GM12872 (cell line): ENCODE data around the gene CCDC73.

Source experiments
- TF ChIP-seq, protein P1 (sequence below): IDR thresholded peaks from 3 replicates; pipeline ENCODE4 v1.5.1; 2011; ENCODE audit warnings: low read depth, mild to moderate bottlenecking, low read length, moderate library complexity; ENCODE audit not compliant: insufficient read depth

The CCDC73 gene

GRCh38 chr11:32792948-32793475, 1.4 kb downstream of the CCDC73 start:
- TF ChIP-seq, protein P1, sequence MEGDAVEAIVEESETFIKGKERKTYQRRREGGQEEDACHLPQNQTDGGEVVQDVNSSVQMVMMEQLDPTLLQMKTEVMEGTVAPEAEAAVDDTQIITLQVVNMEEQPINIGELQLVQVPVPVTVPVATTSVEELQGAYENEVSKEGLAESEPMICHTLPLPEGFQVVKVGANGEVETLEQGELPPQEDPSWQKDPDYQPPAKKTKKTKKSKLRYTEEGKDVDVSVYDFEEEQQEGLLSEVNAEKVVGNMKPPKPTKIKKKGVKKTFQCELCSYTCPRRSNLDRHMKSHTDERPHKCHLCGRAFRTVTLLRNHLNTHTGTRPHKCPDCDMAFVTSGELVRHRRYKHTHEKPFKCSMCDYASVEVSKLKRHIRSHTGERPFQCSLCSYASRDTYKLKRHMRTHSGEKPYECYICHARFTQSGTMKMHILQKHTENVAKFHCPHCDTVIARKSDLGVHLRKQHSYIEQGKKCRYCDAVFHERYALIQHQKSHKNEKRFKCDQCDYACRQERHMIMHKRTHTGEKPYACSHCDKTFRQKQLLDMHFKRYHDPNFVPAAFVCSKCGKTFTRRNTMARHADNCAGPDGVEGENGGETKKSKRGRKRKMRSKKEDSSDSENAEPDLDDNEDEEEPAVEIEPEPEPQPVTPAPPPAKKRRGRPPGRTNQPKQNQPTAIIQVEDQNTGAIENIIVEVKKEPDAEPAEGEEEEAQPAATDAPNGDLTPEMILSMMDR, result peak; percentile 65

GRCh38 chr11:32792111-32792947, 2.1 kb downstream of the CCDC73 start:
- TF ChIP-seq, protein P1, result no peak

DNA sequence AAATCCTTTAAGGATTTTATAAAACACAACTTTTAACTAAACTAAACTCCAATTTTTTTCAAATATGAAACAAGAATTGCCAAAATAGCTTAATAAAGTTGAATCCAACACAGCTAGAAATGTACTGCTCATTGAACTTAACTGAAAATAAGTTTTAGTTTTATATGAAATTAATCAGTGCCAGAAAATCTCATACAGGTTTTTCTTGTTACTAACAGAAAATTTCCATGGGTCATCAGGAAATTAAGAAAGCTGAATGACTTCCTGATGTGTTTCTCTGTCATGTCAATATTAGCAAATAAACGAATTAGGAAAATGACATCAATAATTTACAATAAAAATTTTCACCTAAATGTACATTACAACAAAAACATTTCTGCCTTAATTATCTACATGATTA, 3.5 kb downstream of the CCDC73 start:
- TF ChIP-seq, protein P1, result no peak

GRCh38 chr11:32786811-32787210, 7.7 kb downstream of the CCDC73 start:
- TF ChIP-seq, protein P1, result no peak

DNA sequence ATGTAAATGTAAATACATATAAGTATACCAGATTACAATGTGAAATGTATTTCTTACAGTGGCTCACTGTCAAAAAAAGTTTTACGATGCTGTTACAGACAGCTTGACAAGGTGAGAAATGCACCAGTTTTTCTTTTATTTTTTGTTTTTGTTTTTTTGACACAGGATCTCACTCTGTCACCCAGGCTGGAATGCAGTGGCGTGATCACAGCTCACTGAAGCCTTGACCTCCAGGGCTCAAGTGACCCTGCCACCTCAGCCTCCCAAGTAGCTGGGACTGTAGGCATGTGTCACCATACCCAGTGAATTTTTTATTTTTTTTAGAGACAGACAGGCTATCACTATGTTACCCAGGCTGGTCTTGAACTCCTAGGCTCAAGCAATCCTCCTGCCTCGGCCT, 9.2 kb downstream of the CCDC73 start:
- TF ChIP-seq, protein P1, result no peak

DNA sequence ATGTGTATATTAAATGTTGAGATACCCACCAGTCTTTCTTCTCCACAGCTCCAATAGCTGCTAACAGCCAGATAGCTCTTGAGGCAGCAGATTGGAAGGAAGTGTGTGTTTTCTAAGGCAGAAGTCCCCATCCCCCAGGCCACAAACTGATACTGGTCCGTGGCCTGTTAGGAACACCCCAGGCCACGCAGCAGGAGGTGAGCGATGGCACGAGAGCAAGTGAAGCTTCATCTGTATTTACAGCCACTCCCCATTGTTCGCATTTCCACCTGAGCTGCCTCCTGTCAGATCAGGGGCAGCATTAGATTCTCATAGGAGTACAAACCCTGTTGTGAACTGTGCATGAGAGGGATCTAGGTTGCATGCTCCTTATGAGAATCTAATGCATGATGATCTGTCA, 12.7 kb downstream of the CCDC73 start:
- TF ChIP-seq, protein P1, result no peak

GRCh38 chr11:32779136-32779535, 15.3 kb downstream of the CCDC73 start:
- TF ChIP-seq, protein P1, result no peak
